ENCODE data around the gene ANGPTL2.
"Not testable (repeated sequence)": the region's sequence is repeated elsewhere in the genome, so short reads cannot be mapped to it uniquely, and the experiment has no call there.

The ANGPTL2 gene, protein sequence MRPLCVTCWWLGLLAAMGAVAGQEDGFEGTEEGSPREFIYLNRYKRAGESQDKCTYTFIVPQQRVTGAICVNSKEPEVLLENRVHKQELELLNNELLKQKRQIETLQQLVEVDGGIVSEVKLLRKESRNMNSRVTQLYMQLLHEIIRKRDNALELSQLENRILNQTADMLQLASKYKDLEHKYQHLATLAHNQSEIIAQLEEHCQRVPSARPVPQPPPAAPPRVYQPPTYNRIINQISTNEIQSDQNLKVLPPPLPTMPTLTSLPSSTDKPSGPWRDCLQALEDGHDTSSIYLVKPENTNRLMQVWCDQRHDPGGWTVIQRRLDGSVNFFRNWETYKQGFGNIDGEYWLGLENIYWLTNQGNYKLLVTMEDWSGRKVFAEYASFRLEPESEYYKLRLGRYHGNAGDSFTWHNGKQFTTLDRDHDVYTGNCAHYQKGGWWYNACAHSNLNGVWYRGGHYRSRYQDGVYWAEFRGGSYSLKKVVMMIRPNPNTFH

GRCh38 chr9:127122176-127123063 is at the start of gene ANGPTL2:
Gene ANGPTL2, minus strand, starts transcription at chr9:127122635. Its CDS starts 13,904 bp downstream, at chr9:127108731.
- intact Hi-C loops (cut with DNase I) = loop anchor here (10.0 kb wide), 1 partner anchor 62 kb away; no protein-coding TSS in a partner anchor
- peak; percentile 79 to 99 (median 88) for DNase-seq

- peak in 3 of 10 donors; percentile 4 to 59 (median 20) for DNase-seq
- intact Hi-C loops (cut with DNase I) = not testable (repeated sequence)
Measured at GRCh38 chr9:127171348-127171747, 48.9 kb upstream of the ANGPTL2 start.

GRCh38 chr9:127170652-127171051 is 48.2 kb upstream of the ANGPTL2 start:
- intact Hi-C loops (cut with DNase I) = no loop called here
- DNase-seq = peak in 1 of 10 donors; percentile 5

DNA sequence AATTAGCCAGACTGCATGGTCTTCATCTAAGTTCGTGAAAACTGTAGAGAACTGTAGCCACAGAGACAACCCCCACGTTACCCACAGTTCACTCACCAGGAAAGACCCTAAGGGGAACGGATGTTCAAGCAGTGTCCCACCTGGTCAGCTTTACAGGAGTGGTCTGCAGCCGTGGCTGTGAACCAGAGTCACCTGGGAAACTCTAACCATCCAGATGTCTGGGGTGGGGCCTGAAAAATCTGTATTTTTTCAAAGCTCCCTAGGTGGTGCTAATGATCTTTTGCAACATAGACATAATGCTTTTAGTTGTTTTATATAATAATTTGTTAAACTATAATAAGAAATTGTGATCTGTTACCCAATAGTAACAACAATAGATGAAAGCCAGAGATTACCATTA is 47.7 kb upstream of the ANGPTL2 start:
- DNase-seq = no peak
- intact Hi-C loops (cut with DNase I) = no loop called here

DNA sequence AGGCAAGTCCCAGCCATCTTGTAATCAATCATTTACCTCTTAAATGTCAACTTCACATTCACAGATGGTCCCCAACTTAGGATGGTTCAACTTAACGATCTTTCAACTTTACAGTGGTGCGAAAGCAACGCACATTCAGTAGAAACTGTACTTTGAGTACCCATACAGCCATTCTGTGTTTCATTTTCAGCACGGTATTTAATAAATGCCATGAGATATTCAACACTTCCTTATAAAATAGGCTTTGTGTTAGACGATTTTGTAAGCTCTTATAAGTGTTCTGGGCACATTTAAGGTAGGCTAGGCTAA is 47.1 kb upstream of the ANGPTL2 start:
- DNase-seq = no peak
- intact Hi-C loops (cut with DNase I) = no loop called here

- intact Hi-C loops (cut with DNase I) = no loop called here
- DNase-seq = no peak
Measured at GRCh38 chr9:127168756-127169574, 46.5 kb upstream of the ANGPTL2 start.

DNA sequence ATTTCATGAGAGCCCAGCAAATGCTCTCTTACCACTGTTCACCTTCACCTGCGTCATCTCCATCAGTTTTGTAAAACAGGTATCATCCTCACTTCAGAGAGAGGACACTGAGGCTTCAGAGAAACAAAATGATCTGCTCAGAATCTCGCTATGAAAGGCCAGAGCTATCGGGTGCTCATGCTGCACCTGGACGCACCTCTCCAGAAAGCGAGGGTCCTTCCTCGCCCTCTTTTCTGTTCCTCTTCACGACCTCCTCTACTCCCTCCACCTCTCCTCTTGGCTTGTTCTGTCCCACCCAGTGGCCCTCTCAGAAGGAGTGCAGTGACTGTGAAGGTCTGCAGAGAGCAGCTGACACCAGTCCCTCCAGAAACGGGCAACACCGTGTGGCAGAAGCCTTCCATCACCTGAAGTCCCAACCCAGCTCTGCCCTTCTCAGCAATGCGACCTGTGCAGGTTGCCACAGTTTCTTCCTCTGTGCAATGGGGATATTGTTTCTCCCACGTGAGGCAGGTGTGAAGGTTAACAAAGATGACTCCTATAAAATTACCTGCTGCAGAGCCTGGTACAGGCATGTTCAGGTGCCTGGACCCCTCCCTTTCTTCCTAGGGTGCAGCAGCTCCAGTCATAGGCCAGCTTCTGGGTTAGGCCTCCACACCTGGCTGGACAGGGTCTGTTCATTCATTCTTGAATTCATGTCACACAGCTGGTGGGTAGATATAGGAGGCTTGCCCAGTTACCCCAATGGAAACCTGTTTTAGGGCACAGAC is 45.3 kb upstream of the ANGPTL2 start:
- intact Hi-C loops (cut with DNase I) = no loop called here
- DNase-seq = no peak

GRCh38 chr9:127166651-127167524 is 44.5 kb upstream of the ANGPTL2 start:
- DNase-seq = no peak
- intact Hi-C loops (cut with DNase I) = no loop called here

DNA sequence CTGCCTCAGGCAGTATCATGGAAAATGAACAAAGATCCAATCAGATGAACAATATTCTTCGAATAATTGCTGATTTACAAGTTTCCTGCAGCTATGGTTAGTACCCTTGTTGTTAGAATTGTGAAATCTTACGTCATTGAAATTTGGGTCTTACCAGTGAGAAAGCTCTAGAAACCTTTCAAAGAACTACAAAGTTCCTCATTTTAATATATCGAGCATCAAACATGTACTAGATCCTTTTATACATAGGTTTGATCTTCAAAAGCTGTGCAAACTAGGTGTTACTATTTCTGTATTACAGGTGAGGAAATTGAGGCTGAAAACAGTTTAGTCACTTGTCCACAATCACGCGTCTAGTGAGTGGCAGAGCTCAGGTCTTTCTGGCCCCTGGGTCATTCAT is 43.7 kb upstream of the ANGPTL2 start:
- intact Hi-C loops (cut with DNase I) = no loop called here
- DNase-seq = no peak

DNA sequence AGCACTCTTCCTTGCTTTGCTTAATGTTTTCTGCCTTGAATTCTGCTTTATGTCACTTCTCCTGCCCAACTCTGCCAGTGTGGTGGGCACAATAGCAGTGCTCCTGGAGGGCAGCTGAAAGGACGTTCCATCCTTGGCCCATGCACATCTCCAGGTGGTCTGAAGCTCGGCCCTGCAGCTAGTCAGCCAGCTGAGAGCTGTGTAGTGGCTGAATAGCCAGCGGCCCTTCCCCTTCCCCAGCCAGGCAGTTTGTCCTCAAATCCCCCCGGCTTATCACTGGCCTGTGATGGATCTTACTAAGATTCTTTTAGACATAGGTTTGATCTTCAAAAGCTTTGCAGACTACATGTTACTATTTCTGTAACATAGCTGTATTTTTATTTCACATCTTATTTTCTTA is 42.7 kb upstream of the ANGPTL2 start:
- intact Hi-C loops (cut with DNase I) = no loop called here

GRCh38 chr9:127163409-127163808 is 41.0 kb upstream of the ANGPTL2 start:
- DNase-seq = no peak
- intact Hi-C loops (cut with DNase I) = no loop called here

More for the DNA sequence above, 42.7 kb upstream of the ANGPTL2 start:
- no peak for DNase-seq

- peak in 2 of 10 donors; percentile 52 to 81 for DNase-seq
- intact Hi-C loops (cut with DNase I) = no loop called here
Measured at GRCh38 chr9:127162864-127163365, 40.5 kb upstream of the ANGPTL2 start.

DNA sequence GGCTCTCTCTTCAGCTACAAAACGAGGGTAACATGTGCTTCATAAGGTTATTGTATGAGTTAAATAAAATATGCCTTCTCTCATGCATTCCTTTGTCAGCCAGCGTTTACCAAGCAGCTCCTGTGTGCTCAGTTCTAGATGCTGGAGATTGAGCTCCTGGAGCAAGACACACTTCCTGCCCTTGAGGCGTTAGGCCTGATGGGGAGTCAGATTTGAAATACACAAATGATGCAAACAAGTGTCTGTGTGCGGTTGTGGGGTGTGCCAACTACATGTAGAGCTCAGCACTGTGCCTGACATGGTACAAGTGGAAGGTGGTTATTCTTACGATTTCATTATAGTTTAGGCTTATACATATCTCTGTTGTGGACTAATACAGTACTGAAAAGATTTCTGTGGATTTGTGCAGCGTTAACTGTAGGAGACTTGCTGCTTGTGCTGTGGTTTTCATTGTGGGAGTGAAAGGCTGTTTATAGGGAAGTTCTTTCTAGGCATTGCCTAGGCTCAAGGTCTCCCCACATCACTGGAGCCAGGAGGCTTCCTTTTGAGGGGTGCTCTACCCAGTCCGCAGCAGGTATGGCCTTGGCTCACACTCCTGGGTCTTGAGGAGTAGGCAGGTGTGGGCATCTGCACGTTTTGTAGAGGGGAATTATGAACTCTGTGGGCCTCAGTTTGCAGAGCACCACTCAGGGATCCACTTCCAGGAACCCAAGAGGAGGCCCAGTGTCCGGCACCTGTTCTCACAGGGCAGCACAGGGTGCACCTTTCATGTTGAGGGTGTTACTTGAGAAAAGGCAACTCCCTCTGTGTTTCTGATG is 39.8 kb upstream of the ANGPTL2 start:
- intact Hi-C loops (cut with DNase I) = no loop called here
- no peak for DNase-seq

DNA sequence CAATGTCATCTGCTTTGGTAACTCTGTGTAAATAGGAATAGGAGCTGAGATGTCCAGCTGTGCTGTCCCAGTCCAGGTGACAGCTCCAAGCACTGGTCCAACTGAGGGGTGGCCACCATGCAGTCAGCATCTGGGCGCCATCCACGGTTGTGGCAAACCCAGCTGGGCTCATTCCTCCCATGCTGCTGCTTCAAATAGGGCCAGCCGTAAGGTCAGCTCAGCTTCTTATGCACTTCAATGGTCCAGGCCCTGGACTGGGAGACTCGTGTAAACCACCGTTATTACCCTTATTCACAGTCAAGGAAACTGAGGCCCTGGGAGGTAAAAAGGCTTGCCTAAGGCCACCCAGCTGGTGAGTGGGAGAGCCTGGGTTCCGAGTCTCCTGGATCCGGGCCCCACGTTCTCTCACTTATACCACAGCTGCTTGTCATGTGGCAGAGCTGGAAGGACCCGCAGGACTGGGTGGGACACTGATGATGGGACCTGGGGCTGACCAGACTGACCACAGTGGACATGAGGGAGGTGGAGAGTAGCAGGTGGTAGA is 38.7 kb upstream of the ANGPTL2 start:
- intact Hi-C loops (cut with DNase I) = no loop called here
- peak in 2 of 10 donors; percentile 52 to 63 for DNase-seq

DNA sequence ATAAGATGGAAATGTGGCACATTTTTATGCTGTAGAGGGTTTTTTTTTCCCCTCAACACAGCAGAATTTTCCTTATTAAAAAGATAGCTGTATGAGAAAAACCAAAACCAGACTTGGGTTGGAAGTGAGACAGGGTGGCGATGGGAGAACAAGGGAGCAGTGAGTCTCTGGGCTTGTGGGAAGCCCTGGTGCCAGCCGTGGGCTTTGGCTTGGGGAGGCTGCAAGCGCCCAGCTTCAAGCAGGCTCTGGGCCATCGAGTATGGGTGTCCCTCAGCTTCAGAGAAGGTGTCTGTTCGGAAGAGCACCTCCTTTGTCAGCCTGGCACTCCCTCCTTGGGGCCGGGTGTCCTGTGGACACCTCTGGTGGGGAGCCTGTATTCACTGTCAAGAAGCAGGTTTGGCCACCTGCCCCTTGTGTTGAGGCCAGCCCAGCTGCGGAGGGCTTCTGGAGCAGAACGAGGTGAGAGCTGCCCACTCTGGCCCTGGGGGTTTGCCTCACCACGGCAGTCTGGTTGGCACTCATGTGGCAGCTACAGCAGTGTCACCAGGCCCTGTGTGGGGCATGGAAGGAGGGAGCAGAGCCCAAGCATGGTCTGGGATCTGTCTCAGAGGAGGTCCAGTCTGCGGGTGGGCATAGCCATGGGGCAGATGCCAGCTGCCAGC is 37.6 kb upstream of the ANGPTL2 start:
- intact Hi-C loops (cut with DNase I) = no loop called here
- peak in 2 of 10 donors; percentile 72 to 80 for DNase-seq

DNA sequence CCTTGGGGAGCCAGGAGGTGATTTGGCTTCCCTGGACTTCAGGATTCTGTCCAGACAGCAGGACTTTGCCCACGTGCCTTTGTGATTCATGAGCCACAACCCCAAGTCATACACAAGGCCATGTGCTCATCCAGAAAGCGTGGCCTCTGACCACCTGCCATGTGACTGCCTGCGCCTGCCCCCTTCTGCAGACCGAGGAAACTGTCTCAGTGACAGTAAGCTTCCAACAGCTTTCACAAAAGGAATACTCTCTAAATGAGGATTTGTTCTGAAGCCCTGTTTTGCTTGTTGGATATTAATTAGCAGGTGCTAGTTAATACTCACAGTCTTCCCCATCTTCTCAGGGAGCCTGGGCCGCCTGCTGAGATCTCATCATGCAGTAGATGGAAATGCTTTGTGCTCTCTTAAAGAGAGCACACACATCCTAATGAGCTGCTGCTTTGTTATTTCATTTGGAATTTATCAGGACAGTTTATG is 36.9 kb upstream of the ANGPTL2 start:
- intact Hi-C loops (cut with DNase I) = no loop called here
- peak; percentile 48 to 95 (median 69) for DNase-seq

All from posterior cingulate gyrus (tissue), 11 donors.